GM12878 (cell line): Measurements from ENCODE around the gene DUS1L. TPM values are rescaled to one million over a fixed set of nuclear protein-coding genes. Genes with fewer than 3 reads are reported as not detected.
A peak's percentile ranks its signal among the peaks of the same experiment; 100 is the strongest.

Experiments
- BHLHE40 ChIP-seq, 2 experiments: fragments of 450-650 bp in 1 of 2; IDR thresholded peaks; 2 replicates each; pipeline ENCODE4 v1.6.1; 2011 to 2017; ENCODE audit warnings: low read depth in 2 of 2, borderline replicate concordance in 1 of 2, improper control_type of control experiment in 1 of 2, low read length in 1 of 2, mild to moderate bottlenecking in 1 of 2
- CTCF ChIP-seq, 3 experiments: IDR thresholded peaks in 2 of 3; conservative IDR thresholded peaks in 1 of 3; 2 replicates each; pipeline ENCODE4 v1.5.1; 2011; ENCODE audit warnings: low read depth in 3 of 3, low read length in 3 of 3, mild to moderate bottlenecking in 3 of 3, control low read depth in 2 of 3, moderate library complexity in 2 of 3, inconsistent platforms in 1 of 3, mixed read lengths in 1 of 3; ENCODE audit not compliant: control insufficient read depth in 2 of 3, insufficient read depth in 1 of 3; ENCODE audit errors: extremely low read depth in 1 of 3
- EGR1 ChIP-seq, 2 experiments: IDR thresholded peaks; 1 replicate in 1 of 2; 2 replicates in 1 of 2; pipeline ENCODE4 v1.6.1; 2011 to 2012; ENCODE audit warnings: low read depth in 2 of 2, low read length in 2 of 2, borderline replicate concordance in 1 of 2, mild to moderate bottlenecking in 1 of 2, moderate library complexity in 1 of 2
- IKZF1 ChIP-seq: fragments of 450-650 bp; conservative IDR thresholded peaks from 2 replicates; pipeline ENCODE4 v1.6.1; 2017; ENCODE audit warnings: antibody characterized with exemption, mild to moderate bottlenecking
- MEF2A ChIP-seq: IDR thresholded peaks from 2 replicates; pipeline ENCODE4 v1.6.1; 2011; ENCODE audit warnings: low read depth, mild to moderate bottlenecking, low read length, moderate library complexity; ENCODE audit not compliant: insufficient read depth
- MTA2 ChIP-seq: fragments of 450-650 bp; IDR thresholded peaks from 2 replicates; pipeline ENCODE4 v1.6.1; 2016; ENCODE audit warnings: low read depth, mild to moderate bottlenecking, moderate library complexity
- ZBTB33 ChIP-seq: fragments of 450-650 bp; IDR thresholded peaks from 2 replicates; pipeline ENCODE4 v1.6.1; 2017; ENCODE audit warnings: mild to moderate bottlenecking
- polyA plus RNA-seq, 11 experiments: library from polyadenylated mRNA; depleted of rRNA in 4 of 11; unstranded in 6 of 11; stranded (reverse) in 5 of 11; fragments of >200 nt; fragmentation: Nextera tagmentation in 4 of 11; fragmentation: Illumina TruSeq in 1 of 11; extraction: Ambion mirVana in 4 of 11; extraction: Trizol in 1 of 11; gene quantifications; 1 replicate in 1 of 11; 2 replicates in 10 of 11; pipeline versions ENCODE4 v1.2.1 to v1.2.3, GENCODE V29; 2011 to 2016; ENCODE audit warnings: inconsistent platforms in 2 of 11, missing spikeins in 2 of 11, low read depth in 1 of 11
- total RNA-seq, 4 experiments: library from RNA; depleted of rRNA in 3 of 4; stranded (reverse); fragments of >200 nt in 3 of 4; fragmentation: Illumina TruSeq in 1 of 4; extraction: Trizol in 1 of 4; gene quantifications; 2 replicates each; pipeline versions ENCODE4 v1.2.1 to v1.2.3, GENCODE V29; 2013 to 2021

The DUS1L gene
- total and polyA plus RNA-seq, 10 of the 15 experiments (the other 5 are each of a cell fraction or from before 2014, with no cell fraction given): 6.1 to 157 (median 44.5) TPM

GRCh38 chr17:82019690-82020571 lies 45.7 kb downstream of the DUS1L start (continued):
- TF ChIP-seq ZBTB33 (peak; percentile 72; the same call in 1 of the 2 replicates), EGR1 (IDR thresholded peaks at IDR 0.05; ENCODE audit: borderline replicate concordance in 1 of 2, low read depth in 2 of 2, low read length in 2 of 2) (0 out of 3 replicates have a peak, but pooled peaks of 1 of the 2 experiments have one; percentile 32), CTCF (IDR thresholded peaks at IDR 0.05 in 2 of 3, conservative IDR thresholded peaks at IDR 0.05 in 1 of 3; ENCODE audit: control insufficient read depth in 2 of 3, extremely low read depth in 1 of 3, insufficient read depth in 1 of 3, low read depth in 3 of 3, low read length in 3 of 3) (peak; percentile 66 to 87 (median 78)), IKZF1 (peak; percentile 13; the same call in 1 of the 2 replicates), MEF2A (no peak), MTA2 (no peak), BHLHE40 (IDR thresholded peaks at IDR 0.05; ENCODE audit: borderline replicate concordance in 1 of 2, low read depth in 2 of 2, low read length in 1 of 2) (0 out of 4 replicates have a peak, but pooled peaks of 1 of the 2 experiments have one; percentile 10)
